Measurements from ENCODE around the gene TEX28.

GRCh38 chrX:154300816-154301215 lies 5.9 kb upstream of the TEX28 start:
- no peak for TF ChIP-seq CTCF (IDR thresholded peaks at IDR 0.05)
- TF ChIP-seq POLR2A (IDR thresholded peaks at IDR 0.05): no peak

All from uterus (tissue), 2 donors.